IPS DF 4.7 (cell line): Measurements from ENCODE around the gene SUPT4H1.

Source experiments
- DNase-seq: peaks from one replicate; pipeline ENCODE4 v3.0.0-alpha.2; 2013; ENCODE audit warnings: low spot score; ENCODE audit errors: extremely low read depth

SUPT4H1 gene

GRCh38 chr17:58381124-58382035 lies 29.4 kb upstream of the SUPT4H1 start:
- DNase-seq = no peak

- no peak for DNase-seq
Measured at GRCh38 chr17:58380207-58381123, 28.5 kb upstream of the SUPT4H1 start.

GRCh38 chr17:58379511-58379824 lies 27.5 kb upstream of the SUPT4H1 start:
- DNase-seq = no peak

GRCh38 chr17:58378733-58379510 lies 26.9 kb upstream of the SUPT4H1 start:
- no peak for DNase-seq

- no peak for DNase-seq
Measured at GRCh38 chr17:58377661-58378060, 25.7 kb upstream of the SUPT4H1 start.

GRCh38 chr17:58377093-58377601 lies 25.1 kb upstream of the SUPT4H1 start:
- no peak for DNase-seq

GRCh38 chr17:58376472-58377000 lies 24.5 kb upstream of the SUPT4H1 start:
- DNase-seq = no peak

GRCh38 chr17:58375811-58376210 lies 23.8 kb upstream of the SUPT4H1 start:
- DNase-seq = no peak

GRCh38 chr17:58375256-58375655 lies 23.3 kb upstream of the SUPT4H1 start:
- no peak for DNase-seq

GRCh38 chr17:58373923-58374322 lies 21.9 kb upstream of the SUPT4H1 start:
- DNase-seq = no peak

GRCh38 chr17:58373003-58373402 lies 21.0 kb upstream of the SUPT4H1 start:
- DNase-seq = no peak

- DNase-seq = no peak
Measured at GRCh38 chr17:58371300-58371950, 19.4 kb upstream of the SUPT4H1 start.

GRCh38 chr17:58370716-58371115 lies 18.7 kb upstream of the SUPT4H1 start:
- no peak for DNase-seq

GRCh38 chr17:58370309-58370708 lies 18.3 kb upstream of the SUPT4H1 start:
- no peak for DNase-seq

GRCh38 chr17:58369214-58370031 lies 17.4 kb upstream of the SUPT4H1 start:
- DNase-seq = no peak

GRCh38 chr17:58368860-58369213 lies 16.8 kb upstream of the SUPT4H1 start:
- no peak for DNase-seq

- no peak for DNase-seq
Measured at GRCh38 chr17:58367461-58367860, 15.5 kb upstream of the SUPT4H1 start.

GRCh38 chr17:58365980-58366595 lies 14.1 kb upstream of the SUPT4H1 start:
- DNase-seq = no peak
